Neural progenitor cell (in vitro differentiated cells): ENCODE data around the gene LARP1.
"Not testable (repeated sequence)": the region's sequence is repeated elsewhere in the genome, so short reads cannot be mapped to it uniquely, and the experiment has no call there.

ENCODE experiments used
- EZH2phosphoT487 ChIP-seq: fragments of 200-600 bp; sonication (generic); IDR thresholded peaks from 2 replicates; pipeline ENCODE4 v1.6.1; 2017; ENCODE audit warnings: antibody characterized with exemption
- TF ChIP-seq, protein P1 (sequence below): fragments of 200-600 bp; sonication (generic); IDR thresholded peaks from 2 replicates; pipeline ENCODE4 v1.5.1; 2017; ENCODE audit warnings: antibody characterized with exemption, mild to moderate bottlenecking

DNA sequence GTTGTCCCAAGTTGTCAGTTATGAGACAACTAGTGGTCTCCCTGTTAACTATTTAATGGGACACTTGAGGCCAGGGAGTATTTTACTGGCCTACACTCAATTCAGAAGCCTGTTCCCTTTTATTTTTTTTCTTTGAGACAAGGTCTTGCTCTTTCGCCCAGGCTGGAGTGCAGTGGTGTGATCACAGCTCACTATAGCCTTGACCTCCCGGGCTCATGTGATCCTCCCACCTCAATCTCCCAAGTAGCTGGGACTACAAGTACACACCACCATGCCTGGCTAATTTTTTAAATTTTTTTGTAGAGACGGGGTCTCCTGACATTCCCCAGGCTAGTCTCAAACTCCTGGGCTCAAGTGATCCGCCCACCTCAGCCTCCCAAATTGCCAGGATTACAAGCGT is 67.7 kb downstream of the LARP1 start:
- TF ChIP-seq, protein P1, sequence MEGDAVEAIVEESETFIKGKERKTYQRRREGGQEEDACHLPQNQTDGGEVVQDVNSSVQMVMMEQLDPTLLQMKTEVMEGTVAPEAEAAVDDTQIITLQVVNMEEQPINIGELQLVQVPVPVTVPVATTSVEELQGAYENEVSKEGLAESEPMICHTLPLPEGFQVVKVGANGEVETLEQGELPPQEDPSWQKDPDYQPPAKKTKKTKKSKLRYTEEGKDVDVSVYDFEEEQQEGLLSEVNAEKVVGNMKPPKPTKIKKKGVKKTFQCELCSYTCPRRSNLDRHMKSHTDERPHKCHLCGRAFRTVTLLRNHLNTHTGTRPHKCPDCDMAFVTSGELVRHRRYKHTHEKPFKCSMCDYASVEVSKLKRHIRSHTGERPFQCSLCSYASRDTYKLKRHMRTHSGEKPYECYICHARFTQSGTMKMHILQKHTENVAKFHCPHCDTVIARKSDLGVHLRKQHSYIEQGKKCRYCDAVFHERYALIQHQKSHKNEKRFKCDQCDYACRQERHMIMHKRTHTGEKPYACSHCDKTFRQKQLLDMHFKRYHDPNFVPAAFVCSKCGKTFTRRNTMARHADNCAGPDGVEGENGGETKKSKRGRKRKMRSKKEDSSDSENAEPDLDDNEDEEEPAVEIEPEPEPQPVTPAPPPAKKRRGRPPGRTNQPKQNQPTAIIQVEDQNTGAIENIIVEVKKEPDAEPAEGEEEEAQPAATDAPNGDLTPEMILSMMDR = not testable (repeated sequence)
- TF ChIP-seq EZH2phosphoT487 = not testable (repeated sequence)
